ENCODE measurements around the gene PTPRE. TPM values are rescaled to one million over a fixed set of nuclear protein-coding genes. Genes with fewer than 3 reads are reported as not detected.

The PTPRE gene
- total RNA-seq, 6 experiments from 2014 or later: 2.3 to 9.2 (median 2.7) TPM

DNA sequence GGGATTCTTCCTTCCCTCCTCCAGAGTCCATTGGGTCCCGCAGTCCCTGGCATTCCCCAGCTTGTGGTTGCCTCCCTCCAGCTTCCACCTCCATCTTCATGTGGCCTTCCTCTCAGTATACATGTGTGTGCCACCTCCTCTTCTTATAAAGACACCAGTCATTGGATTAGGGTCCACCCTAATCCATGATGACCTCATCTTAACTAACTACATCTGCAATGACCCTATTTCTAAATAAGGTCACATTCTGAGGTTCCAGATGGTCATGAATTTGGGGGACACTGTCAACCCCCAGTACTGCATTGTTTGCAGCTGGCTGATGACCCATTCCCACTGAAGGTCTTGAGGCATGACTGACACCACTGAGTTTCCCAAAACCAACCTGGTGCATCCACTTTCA is 99.0 kb downstream of the PTPRE start:
- no CpG with 5 or more reads among the region's 1 CpG for WGBS (ENCODE audit: insufficient coverage, low coverage, low lambda C conversion rate, missing lambda C conversion rate)
- DNase-seq (no peak), ATAC-seq (no peak)
- intact Hi-C loops (cut with DNase I): loop anchor here in 1 of 2 donors (10.0 kb wide), 1 partner anchor 131 kb away; no protein-coding TSS in a partner anchor
- no peak for TF ChIP-seq POLR2A (IDR thresholded peaks at IDR 0.05)
- TF ChIP-seq, protein P1, sequence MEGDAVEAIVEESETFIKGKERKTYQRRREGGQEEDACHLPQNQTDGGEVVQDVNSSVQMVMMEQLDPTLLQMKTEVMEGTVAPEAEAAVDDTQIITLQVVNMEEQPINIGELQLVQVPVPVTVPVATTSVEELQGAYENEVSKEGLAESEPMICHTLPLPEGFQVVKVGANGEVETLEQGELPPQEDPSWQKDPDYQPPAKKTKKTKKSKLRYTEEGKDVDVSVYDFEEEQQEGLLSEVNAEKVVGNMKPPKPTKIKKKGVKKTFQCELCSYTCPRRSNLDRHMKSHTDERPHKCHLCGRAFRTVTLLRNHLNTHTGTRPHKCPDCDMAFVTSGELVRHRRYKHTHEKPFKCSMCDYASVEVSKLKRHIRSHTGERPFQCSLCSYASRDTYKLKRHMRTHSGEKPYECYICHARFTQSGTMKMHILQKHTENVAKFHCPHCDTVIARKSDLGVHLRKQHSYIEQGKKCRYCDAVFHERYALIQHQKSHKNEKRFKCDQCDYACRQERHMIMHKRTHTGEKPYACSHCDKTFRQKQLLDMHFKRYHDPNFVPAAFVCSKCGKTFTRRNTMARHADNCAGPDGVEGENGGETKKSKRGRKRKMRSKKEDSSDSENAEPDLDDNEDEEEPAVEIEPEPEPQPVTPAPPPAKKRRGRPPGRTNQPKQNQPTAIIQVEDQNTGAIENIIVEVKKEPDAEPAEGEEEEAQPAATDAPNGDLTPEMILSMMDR (IDR thresholded peaks at IDR 0.05): no peak
- H3K36me3 ChIP-seq: no peaks in the 10 kb centered on the region
- no peaks in the 10 kb centered on the region for H3K27me3 ChIP-seq
- H3K4me1 ChIP-seq: peaks cover 0 to under 1% (median 0%) of the 10 kb centered on the region in 4 donors
- H3K27ac ChIP-seq: no peak overlapping the region
- H3K4me3 ChIP-seq: no peak overlapping the region
- no peaks in the 10 kb centered on the region for H3K9me3 ChIP-seq

DNA sequence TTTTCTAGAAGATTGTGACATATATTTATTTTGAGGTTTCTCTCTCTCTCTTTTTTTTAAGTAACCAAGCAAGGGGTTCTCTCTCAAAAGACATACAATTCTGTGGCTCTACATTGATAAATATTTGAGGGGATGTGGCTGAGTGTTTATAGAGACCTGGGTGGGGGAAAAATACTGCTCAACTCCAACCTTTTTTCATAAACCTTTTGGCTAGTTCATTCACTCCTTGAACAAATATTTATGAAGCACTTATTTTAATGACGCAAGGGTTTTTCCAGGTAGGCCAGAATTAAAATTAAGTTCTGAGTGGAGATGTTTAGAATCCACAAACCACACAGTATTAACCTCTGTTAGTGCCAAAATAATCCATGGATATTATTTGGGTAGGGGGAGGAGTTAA is 100.2 kb downstream of the PTPRE start:
- H3K4me1 ChIP-seq: peaks cover 0 to 6% (median 0%) of the 10 kb centered on the region in 4 donors
- WGBS (ENCODE audit: insufficient coverage, low coverage, low lambda C conversion rate, missing lambda C conversion rate): 48% methylated on average over 1 of the region's 1 CpG
- no peaks in the 10 kb centered on the region for H3K27me3 ChIP-seq
- H3K4me3 ChIP-seq: no peak overlapping the region
- H3K36me3 ChIP-seq: no peaks in the 10 kb centered on the region
- intact Hi-C loops (cut with DNase I): loop anchor here in 1 of 2 donors (10.0 kb wide), 1 partner anchor 132 kb away; no protein-coding TSS in a partner anchor
- H3K27ac ChIP-seq: no peak overlapping the region
- DNase-seq (no peak), ATAC-seq (peak in 1 of 4 donors; percentile 15)
- H3K9me3 ChIP-seq: no peaks in the 10 kb centered on the region
- TF ChIP-seq POLR2A (IDR thresholded peaks at IDR 0.05): no peak
- TF ChIP-seq, protein P1 (IDR thresholded peaks at IDR 0.05): no peak

DNA sequence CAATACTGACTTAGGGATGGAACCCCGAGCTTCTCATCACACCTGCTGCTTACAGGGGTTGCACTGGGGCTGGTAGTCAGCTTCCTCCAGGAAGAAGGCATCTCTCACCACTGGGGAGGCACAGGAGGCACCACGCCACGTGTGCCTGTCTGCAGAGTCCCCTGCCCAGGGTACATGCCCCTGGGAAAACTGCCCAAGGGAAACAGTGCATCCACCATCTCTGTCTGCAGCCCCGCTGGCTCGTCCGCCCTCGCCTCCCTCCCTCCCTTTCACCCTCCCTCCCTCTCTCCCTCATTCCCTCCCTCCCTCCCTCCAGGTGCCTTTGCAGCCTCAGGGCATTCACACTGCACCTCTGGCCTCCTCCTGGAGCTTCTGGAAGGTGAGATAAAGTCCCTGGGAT is 101.1 kb downstream of the PTPRE start:
- intact Hi-C loops (cut with DNase I): loop anchor here in 1 of 2 donors (10.0 kb wide), 1 partner anchor 133 kb away; no protein-coding TSS in a partner anchor
- no peak overlapping the region for H3K27ac ChIP-seq

DNA sequence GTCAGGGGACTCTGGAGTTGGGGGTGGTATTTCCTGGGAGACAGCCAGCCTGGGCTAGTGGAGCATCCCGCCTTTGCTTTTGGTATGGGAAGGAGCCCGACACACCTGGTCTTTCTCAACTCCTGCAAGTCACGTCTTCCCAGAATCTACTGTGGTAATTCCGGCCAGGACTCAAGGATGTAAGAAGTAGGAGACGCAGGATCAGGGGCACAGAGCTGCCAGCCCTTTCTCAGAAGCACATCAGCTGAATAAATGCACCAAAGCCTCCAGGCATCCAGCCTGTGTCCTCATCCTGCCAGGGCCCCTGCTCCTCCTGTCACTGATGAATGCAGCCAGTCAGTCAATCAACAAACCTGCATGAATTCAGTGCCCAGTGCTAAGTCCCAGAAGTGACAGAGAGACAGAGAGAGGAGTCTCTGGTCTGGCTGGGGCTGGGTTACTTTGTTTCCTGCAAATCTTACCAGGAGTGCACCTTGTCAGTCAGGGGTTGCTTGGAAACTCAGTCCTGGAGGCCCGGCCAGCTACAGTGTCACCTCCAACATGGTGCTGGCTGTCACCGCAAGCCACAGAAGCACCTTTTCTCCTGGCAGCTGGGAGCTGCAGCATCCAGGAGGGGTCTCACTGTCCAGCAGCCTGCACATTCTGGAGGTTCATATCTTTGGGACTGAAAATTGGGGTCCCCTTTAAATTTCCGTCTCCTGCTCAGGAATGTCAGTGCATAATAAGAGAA is 101.8 kb downstream of the PTPRE start:
- no peak for ATAC-seq
- no peak overlapping the region for H3K4me3 ChIP-seq
- no peaks in the 10 kb centered on the region for H3K36me3 ChIP-seq
- no peak for TF ChIP-seq POLR2A (IDR thresholded peaks at IDR 0.05)
- TF ChIP-seq, protein P1 (IDR thresholded peaks at IDR 0.05): no peak
- peaks cover 0 to 6% (median 0%) of the 10 kb centered on the region in 4 donors for H3K4me1 ChIP-seq
- DNase-seq: peak in 1 of 3 donors; percentile 25
- no peaks in the 10 kb centered on the region for H3K27me3 ChIP-seq
- 74% methylated on average over 4 of the region's 8 CpGs for WGBS (ENCODE audit: insufficient coverage, low coverage, low lambda C conversion rate, missing lambda C conversion rate)
- intact Hi-C loops (cut with DNase I): loop anchor here in 1 of 2 donors (10.0 kb wide), 1 partner anchor 134 kb away; no protein-coding TSS in a partner anchor
- H3K27ac ChIP-seq: no peak overlapping the region
- H3K9me3 ChIP-seq: no peaks in the 10 kb centered on the region

More for the DNA sequence above, 101.1 kb downstream of the PTPRE start:
- ATAC-seq (no peak), DNase-seq (peak in 1 of 3 donors; percentile 22)
- no peaks in the 10 kb centered on the region for H3K9me3 ChIP-seq
- WGBS (ENCODE audit: insufficient coverage, low coverage, low lambda C conversion rate, missing lambda C conversion rate): 49% methylated on average over 6 of the region's 7 CpGs
- H3K27me3 ChIP-seq: no peaks in the 10 kb centered on the region
- H3K4me3 ChIP-seq: no peak overlapping the region
- no peak for TF ChIP-seq POLR2A (IDR thresholded peaks at IDR 0.05)
- TF ChIP-seq, protein P1 (IDR thresholded peaks at IDR 0.05): no peak
- no peaks in the 10 kb centered on the region for H3K36me3 ChIP-seq
- H3K4me1 ChIP-seq: peaks cover 0 to 6% (median 0%) of the 10 kb centered on the region in 4 donors

Measured in right lobe of liver (tissue), 6 donors.